OCI-LY3 (cell line): ENCODE data around the gene NCK2.

Source experiments
- EZH2phosphoT487 ChIP-seq: fragments of 200-600 bp; shearing (Covaris generic); IDR thresholded peaks from 2 replicates; pipeline ENCODE4 v1.6.1; 2018; ENCODE audit warnings: antibody characterized with exemption, mixed run types, low read depth
- TF ChIP-seq, protein P1 (sequence below): fragments of 200-600, 300-600 bp; sonication (generic); IDR thresholded peaks from 2 replicates; pipeline ENCODE4 v1.5.1; 2014; ENCODE audit warnings: antibody characterized with exemption, low read length, low read depth

DNA sequence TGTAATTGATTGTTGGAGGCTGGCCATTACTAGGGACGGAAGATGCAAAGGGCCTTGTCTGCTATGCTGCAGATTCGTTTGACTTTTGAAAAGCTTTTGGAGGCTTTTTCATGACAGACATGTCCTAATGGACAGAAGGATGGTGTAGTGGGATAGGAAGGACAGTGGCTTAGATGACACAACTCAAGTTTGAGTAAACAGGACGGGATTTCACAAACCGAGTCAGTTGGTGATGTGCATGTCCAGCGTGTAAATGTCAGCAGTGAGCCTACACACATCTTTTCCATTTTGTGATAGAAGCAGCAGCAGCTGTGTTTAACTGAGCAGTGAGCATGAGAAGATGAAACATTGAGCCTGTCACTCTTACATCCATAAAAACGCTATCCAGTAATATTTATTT is 76.0 kb downstream of the NCK2 start:
- TF ChIP-seq, protein P1, sequence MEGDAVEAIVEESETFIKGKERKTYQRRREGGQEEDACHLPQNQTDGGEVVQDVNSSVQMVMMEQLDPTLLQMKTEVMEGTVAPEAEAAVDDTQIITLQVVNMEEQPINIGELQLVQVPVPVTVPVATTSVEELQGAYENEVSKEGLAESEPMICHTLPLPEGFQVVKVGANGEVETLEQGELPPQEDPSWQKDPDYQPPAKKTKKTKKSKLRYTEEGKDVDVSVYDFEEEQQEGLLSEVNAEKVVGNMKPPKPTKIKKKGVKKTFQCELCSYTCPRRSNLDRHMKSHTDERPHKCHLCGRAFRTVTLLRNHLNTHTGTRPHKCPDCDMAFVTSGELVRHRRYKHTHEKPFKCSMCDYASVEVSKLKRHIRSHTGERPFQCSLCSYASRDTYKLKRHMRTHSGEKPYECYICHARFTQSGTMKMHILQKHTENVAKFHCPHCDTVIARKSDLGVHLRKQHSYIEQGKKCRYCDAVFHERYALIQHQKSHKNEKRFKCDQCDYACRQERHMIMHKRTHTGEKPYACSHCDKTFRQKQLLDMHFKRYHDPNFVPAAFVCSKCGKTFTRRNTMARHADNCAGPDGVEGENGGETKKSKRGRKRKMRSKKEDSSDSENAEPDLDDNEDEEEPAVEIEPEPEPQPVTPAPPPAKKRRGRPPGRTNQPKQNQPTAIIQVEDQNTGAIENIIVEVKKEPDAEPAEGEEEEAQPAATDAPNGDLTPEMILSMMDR, result no peak
- no peak for TF ChIP-seq EZH2phosphoT487
